K562 (cell line): ENCODE results near the gene PDE4DIP. TPM values are rescaled to one million over a fixed set of nuclear protein-coding genes. Genes with fewer than 3 reads are reported as not detected.
"Not testable (repeated sequence)": the region's sequence is repeated elsewhere in the genome, so short reads cannot be mapped to it uniquely, and the experiment has no call there.

Experiments used
- ATAC-seq: fragments of 200-7000 bp; cut with Tn5 transposase; 3 replicates; pipeline ENCODE4 v1.9.1; 2020; ENCODE audit warnings: moderate library complexity
- BruUV-seq: library from RNA; stranded (reverse); fragments of 400-500 nt; replicated peaks from 2 replicates; lab custom pipeline; 2021; lab: Mats Ljungman, UMichigan
- CTCF ChIA-PET: fragments of 300-600 bp; formaldehyde crosslinking; extraction: SDS; loops from one replicate; lab custom pipeline; 2021; ENCODE audit warnings: low intra/inter-chr PET ratio; lab: Yijun Ruan, JAX
- POLR2A ChIA-PET: fragments of 300-600, 350-650 bp; sonication (Branson Sonifier 250); formaldehyde crosslinking; extraction: SDS; loops from one replicate; lab custom pipeline; 2021; ENCODE audit warnings: antibody characterized with exemption, inconsistent platforms; lab: Yijun Ruan, JAX
- DNase-seq, 4 experiments: peaks; one replicate each; pipeline versions ENCODE4 v3.0.0 to v3.0.0-alpha.2; 2011 to 2018; ENCODE audit warnings: low spot score in 3 of 4, mixed read lengths in 3 of 4; ENCODE audit errors: extremely low read depth in 1 of 4
- FAIRE-seq: peaks from 2 replicates; lab custom pipeline; 2011; peaks lifted over from hg19 to GRCh38; lab: Jason Lieb, UNC
- H2AFZ ChIP-seq: 2 replicates; pipeline ENCODE4 v1.6.0; 2011; ENCODE audit warnings: low read depth, low read length, control low read depth, inconsistent platforms
- H3K27ac ChIP-seq: fragments of 200-600 bp; 3 replicates; pipeline ENCODE4 v1.8.0; 2011; ENCODE audit warnings: low read depth, mild to moderate bottlenecking, control low read depth, inconsistent platforms, low read length, moderate library complexity, mixed read lengths; ENCODE audit errors: extremely low read depth
- H3K27me3 ChIP-seq, 2 experiments: fragments of 300-600 bp in 1 of 2; 2 replicates in 1 of 2; 3 replicates in 1 of 2; pipeline versions ENCODE4 v1.6.0 to v1.8.0; 2011; ENCODE audit warnings: inconsistent platforms in 2 of 2, low read length in 2 of 2, mild to moderate bottlenecking in 1 of 2, mixed read lengths in 1 of 2, moderate library complexity in 1 of 2; ENCODE audit not compliant: control insufficient read depth in 2 of 2, insufficient read depth in 2 of 2
- H3K36me3 ChIP-seq: fragments of 300-600 bp; 3 replicates; pipeline ENCODE4 v1.8.0; 2011; ENCODE audit warnings: mild to moderate bottlenecking, low read length, inconsistent platforms; ENCODE audit not compliant: control insufficient read depth, insufficient read depth
- H3K4me1 ChIP-seq, 2 experiments: fragments of 200-600 bp in 1 of 2; replicated peaks in 1 of 2; 2 replicates in 1 of 2; 3 replicates in 1 of 2; pipeline versions ENCODE4 v1.5.1 to v1.8.0; 2011; ENCODE audit warnings: inconsistent platforms in 2 of 2, low read length in 2 of 2, mild to moderate bottlenecking in 1 of 2, mixed read lengths in 1 of 2, moderate library complexity in 1 of 2; ENCODE audit not compliant: control insufficient read depth in 2 of 2, insufficient read depth in 2 of 2
- H3K4me2 ChIP-seq: 2 replicates; pipeline ENCODE4 v1.6.1; 2011; ENCODE audit warnings: low read length, control low read depth, inconsistent platforms, mixed read lengths; ENCODE audit not compliant: insufficient read depth
- H3K4me3 ChIP-seq: fragments of 200-600 bp; sonication (generic), shearing (Covaris generic); 2 replicates; pipeline ENCODE4 v1.5.1; 2016; ENCODE audit warnings: control low read depth, inconsistent platforms
- H3K79me2 ChIP-seq: fragments of 200-600 bp; 3 replicates; pipeline ENCODE4 v1.8.0; 2011; ENCODE audit warnings: low read length, inconsistent platforms; ENCODE audit not compliant: control insufficient read depth, insufficient read depth
- H3K9ac ChIP-seq, 2 experiments: 2 replicates each; pipeline versions ENCODE4 v1.6.0 to v1.6.1; 2011; ENCODE audit warnings: low read depth in 2 of 2, low read length in 2 of 2, control low read depth in 1 of 2, inconsistent platforms in 1 of 2, mild to moderate bottlenecking in 1 of 2, mixed read lengths in 1 of 2; ENCODE audit not compliant: insufficient read depth in 1 of 2
- H3K9me1 ChIP-seq: one replicate; pipeline ENCODE4 v1.6.0; 2011; ENCODE audit warnings: inconsistent platforms, mild to moderate bottlenecking, low read length, moderate library complexity; ENCODE audit not compliant: control insufficient read depth, insufficient read depth
- H3K9me3 ChIP-seq: replicated peaks from 2 replicates; pipeline ENCODE4 v1.5.1; 2011; ENCODE audit warnings: low read depth, low read length, inconsistent platforms; ENCODE audit not compliant: control insufficient read depth, insufficient read depth
- H4K20me1 ChIP-seq: replicated peaks from 2 replicates; pipeline ENCODE4 v1.6.1; 2011; ENCODE audit warnings: low read length, inconsistent platforms, mixed read lengths; ENCODE audit not compliant: control insufficient read depth, insufficient read depth
- WGBS: fragments of 100-300 bp; shearing (Covaris generic); methylation state at CpG from one replicate; pipeline ENCODE4 v1.1.6; 2016; ENCODE audit warnings: low coverage, mixed read lengths; ENCODE audit not compliant: insufficient coverage; ENCODE audit errors: missing lambda C conversion rate; 5-methylcytosine and 5-hydroxymethylcytosine counted together
- in situ Hi-C: fragments of 300-500 bp; cut with MboI; formaldehyde crosslinking; loops from 4 replicates; pipeline ENCODE4 v1.15.0; 2018; ENCODE audit warnings: inconsistent platforms, mixed read lengths
- intact Hi-C: fragments of 100-400 bp; cut with micrococcal nuclease; formaldehyde crosslinking; loops from 2 replicates; pipeline ENCODE4 v1.14.2; 2022
- polyA plus RNA-seq, 8 experiments: library from polyadenylated mRNA; depleted of rRNA in 4 of 8; stranded (reverse) in 5 of 8; unstranded in 3 of 8; fragments of >200 nt; fragmentation: Nextera tagmentation in 2 of 8; fragmentation: Illumina TruSeq in 1 of 8; extraction: Ambion mirVana in 2 of 8; extraction: Trizol in 1 of 8; gene quantifications; 2 replicates each; pipeline versions ENCODE4 v1.2.1 to v1.2.3, GENCODE V29; 2011 to 2014; ENCODE audit warnings: inconsistent platforms in 1 of 8, missing spikeins in 1 of 8
- total RNA-seq, 7 experiments: library from RNA; depleted of rRNA in 6 of 7; stranded (reverse); fragments of >200 nt in 6 of 7; fragmentation: Illumina TruSeq in 2 of 7; extraction: Trizol in 2 of 7; gene quantifications; 2 replicates each; pipeline versions ENCODE4 v1.2.1 to v1.2.3, GENCODE V29; 2011 to 2021; ENCODE audit warnings: low replicate concordance in 1 of 7

The PDE4DIP gene
- total and polyA plus RNA-seq, 9 of the 15 experiments (the other 6 are each of a cell fraction or from before 2014, with no cell fraction given), result 148 to 355 (median 260) TPM

GRCh38 chr1:148900026-148900425, 55.8 kb downstream of the PDE4DIP start:
- H3K9me1 ChIP-seq, H3K27ac ChIP-seq, H3K4me1 ChIP-seq, POLR2A ChIA-PET, BruUV-seq, H3K4me2 ChIP-seq, DNase-seq, H3K27me3 ChIP-seq, H3K9me3 ChIP-seq, H3K9ac ChIP-seq, H2AFZ ChIP-seq, H3K36me3 ChIP-seq, CTCF ChIA-PET, H3K4me3 ChIP-seq, intact Hi-C loops, H4K20me1 ChIP-seq, FAIRE-seq, H3K79me2 ChIP-seq: not testable (repeated sequence)
- no CpG with 5 or more reads among the region's 5 CpGs for WGBS
- in situ Hi-C loops, result loop anchor here (25.0 kb wide), 1 partner anchor 312 kb away; no protein-coding TSS in a partner anchor
- ATAC-seq, result peak; percentile 13; the same call in 2 of the 3 replicates

GRCh38 chr1:148900691-148901090, 56.5 kb downstream of the PDE4DIP start:
- H3K9me1 ChIP-seq, H4K20me1 ChIP-seq, FAIRE-seq, H3K4me1 ChIP-seq, DNase-seq, H3K4me3 ChIP-seq, H3K79me2 ChIP-seq, H3K9ac ChIP-seq, H3K9me3 ChIP-seq, H3K4me2 ChIP-seq, POLR2A ChIA-PET, intact Hi-C loops, H2AFZ ChIP-seq, CTCF ChIA-PET, H3K27me3 ChIP-seq, H3K27ac ChIP-seq, BruUV-seq, H3K36me3 ChIP-seq: not testable (repeated sequence)
- WGBS, result no CpG with 5 or more reads among the region's 3 CpGs
- in situ Hi-C loops, result loop anchor here (25.0 kb wide), 1 partner anchor 312 kb away; no protein-coding TSS in a partner anchor
- ATAC-seq, result peak; percentile 11

DNA sequence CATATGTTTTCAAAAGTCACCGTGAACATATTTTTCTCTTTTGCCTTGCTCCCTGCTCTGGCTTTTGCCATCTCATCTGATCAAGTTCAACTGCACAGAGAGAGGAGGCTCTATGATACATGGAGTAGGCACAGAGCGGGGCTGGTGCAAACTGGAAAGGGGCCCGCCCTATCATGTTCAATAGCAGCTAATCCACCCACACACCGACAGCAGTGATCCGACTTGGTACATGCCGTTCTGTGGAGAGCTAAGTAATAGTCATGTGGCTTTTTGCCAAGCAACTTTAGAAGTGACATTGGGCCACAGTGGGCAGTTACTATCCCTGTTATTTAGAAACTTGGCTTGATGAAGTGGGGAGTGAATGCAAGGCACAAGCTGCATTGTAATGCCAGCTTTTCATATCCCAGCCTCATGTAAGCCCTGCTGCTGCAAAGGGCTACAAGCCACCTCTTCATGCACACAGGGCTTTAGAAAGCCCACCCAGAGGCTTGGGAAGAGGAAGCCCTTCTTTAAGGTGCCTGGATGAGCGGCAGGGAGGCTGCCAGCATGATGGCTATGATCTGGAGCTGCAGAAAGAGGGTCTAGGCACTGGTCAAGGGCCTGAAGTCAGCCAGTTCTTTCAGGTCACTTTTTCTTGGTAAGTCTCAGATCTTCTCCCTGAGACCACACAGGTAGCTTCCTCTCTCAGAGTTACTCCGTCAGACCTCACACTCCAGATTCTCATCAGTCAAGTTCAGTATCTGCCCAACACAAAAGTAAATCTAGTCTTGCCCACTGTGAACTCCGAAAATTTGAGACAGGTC, 57.1 kb downstream of the PDE4DIP start:
- H3K79me2 ChIP-seq, CTCF ChIA-PET, H3K4me3 ChIP-seq, H3K9me1 ChIP-seq, H3K36me3 ChIP-seq, H3K27ac ChIP-seq, POLR2A ChIA-PET, H2AFZ ChIP-seq, H3K4me2 ChIP-seq, H3K9ac ChIP-seq, H3K9me3 ChIP-seq, FAIRE-seq, H3K4me1 ChIP-seq, intact Hi-C loops, H4K20me1 ChIP-seq, H3K27me3 ChIP-seq, DNase-seq, BruUV-seq: not testable (repeated sequence)
- ATAC-seq, result peak; percentile 90
- WGBS, result no CpG with 5 or more reads among the region's 9 CpGs
- in situ Hi-C loops, result loop anchor here (25.0 kb wide), 1 partner anchor 311 kb away; no protein-coding TSS in a partner anchor
